HepG2 (cell line): ENCODE results near the gene ADRM1. TPM values are rescaled to one million over a fixed set of nuclear protein-coding genes. Genes with fewer than 3 reads are reported as not detected.
A peak's percentile ranks its signal among the peaks of the same experiment; 100 is the strongest.

Source experiments
- ATF7 ChIP-seq, 2 experiments: fragments of 450-650 bp in 1 of 2; sonication (generic) in 1 of 2; formaldehyde crosslinking in 1 of 2; IDR thresholded peaks; 2 replicates each; pipeline versions ENCODE4 v1.4.0 to v1.6.1; 2016 to 2020; ENCODE audit warnings: antibody characterized with exemption in 1 of 2, mild to moderate bottlenecking in 1 of 2, missing genetic modification reagents in 1 of 2
- ESRRA ChIP-seq: sonication (generic); formaldehyde crosslinking; IDR thresholded peaks from 2 replicates; pipeline ENCODE4 v1.5.1; 2020; ENCODE audit warnings: mild to moderate bottlenecking, low read depth, missing genetic modification reagents
- FOXJ3 ChIP-seq: sonication (generic); formaldehyde crosslinking; IDR thresholded peaks from 2 replicates; pipeline ENCODE4 v1.4.0; 2020; ENCODE audit warnings: missing genetic modification reagents, mild to moderate bottlenecking, borderline replicate concordance
- HCFC1 ChIP-seq: fragments of 150-350 bp; IDR thresholded peaks from 2 replicates; pipeline ENCODE4 v1.6.1; 2014; ENCODE audit warnings: low read depth, low read length
- JUND ChIP-seq: sonication (generic); formaldehyde crosslinking; IDR thresholded peaks from 2 replicates; pipeline ENCODE4 v1.8.0; 2022; ENCODE audit warnings: mild to moderate bottlenecking, missing genetic modification reagents
- KDM4B ChIP-seq: sonication (generic); formaldehyde crosslinking; IDR thresholded peaks from 2 replicates; pipeline ENCODE4 v1.4.0; 2020; ENCODE audit warnings: missing genetic modification reagents
- MXI1 ChIP-seq: IDR thresholded peaks from 3 replicates; pipeline ENCODE4 v1.6.1; 2012; ENCODE audit warnings: low read depth, low read length, inconsistent platforms, borderline replicate concordance
- NFE2L1 ChIP-seq: sonication (generic); formaldehyde crosslinking; IDR thresholded peaks from 2 replicates; pipeline ENCODE4 v1.4.0; 2020; ENCODE audit warnings: missing genetic modification reagents, mild to moderate bottlenecking, borderline replicate concordance
- PCBP1 ChIP-seq: fragments of 200-400 bp; formaldehyde crosslinking; IDR thresholded peaks from 2 replicates; pipeline ENCODE4 v1.6.1; 2017; ENCODE audit warnings: mild to moderate bottlenecking, low read depth, low read length, borderline replicate concordance
- SMC3 ChIP-seq: IDR thresholded peaks from 2 replicates; pipeline ENCODE4 v1.6.1; 2011; ENCODE audit warnings: low read length, improper control_type of control experiment
- SPEN ChIP-seq: sonication (generic); formaldehyde crosslinking; IDR thresholded peaks from 2 replicates; pipeline ENCODE4 v1.5.1; 2020; ENCODE audit warnings: low read depth, mild to moderate bottlenecking, missing genetic modification reagents
- SRSF9 ChIP-seq: fragments of 200-400 bp; formaldehyde crosslinking; IDR thresholded peaks from 2 replicates; pipeline ENCODE4 v1.6.1; 2018; ENCODE audit warnings: borderline replicate concordance, mild to moderate bottlenecking, low read depth, low read length; ENCODE audit not compliant: insufficient read depth, poor library complexity, severe bottlenecking
- ZBTB38 ChIP-seq: sonication (generic); formaldehyde crosslinking; IDR thresholded peaks from 2 replicates; pipeline ENCODE4 v1.5.1; 2020; ENCODE audit warnings: mild to moderate bottlenecking, missing genetic modification reagents
- ZMYM3 ChIP-seq: sonication (generic); formaldehyde crosslinking; IDR thresholded peaks from 2 replicates; pipeline ENCODE4 v1.5.1; 2020; ENCODE audit warnings: mild to moderate bottlenecking, missing genetic modification reagents
- ZNF121 ChIP-seq: sonication (generic); formaldehyde crosslinking; IDR thresholded peaks from 2 replicates; pipeline ENCODE4 v1.5.0; 2020; ENCODE audit warnings: mild to moderate bottlenecking, missing genetic modification reagents
- ZNF235 ChIP-seq: sonication (generic); formaldehyde crosslinking; IDR thresholded peaks from 2 replicates; pipeline ENCODE4 v1.8.1; 2023; ENCODE audit warnings: mild to moderate bottlenecking, missing genetic modification reagents, borderline replicate concordance
- ZNF567 ChIP-seq: sonication (generic); formaldehyde crosslinking; IDR thresholded peaks from 2 replicates; pipeline ENCODE4 v1.8.1; 2023; ENCODE audit warnings: mild to moderate bottlenecking, missing genetic modification reagents, borderline replicate concordance
- polyA plus RNA-seq, 8 experiments: library from polyadenylated mRNA; depleted of rRNA in 3 of 8; stranded (reverse) in 7 of 8; unstranded in 1 of 8; fragments of >200 nt; fragmentation: Illumina TruSeq in 4 of 8; extraction: Trizol in 4 of 8; gene quantifications; 2 replicates each; pipeline versions ENCODE4 v1.2.1 to v1.2.3, GENCODE V29; 2011 to 2016; ENCODE audit warnings: low read depth in 4 of 8, missing spikeins in 1 of 8, mixed read lengths in 1 of 8; ENCODE audit not compliant: insufficient read depth in 1 of 8
- total RNA-seq, 5 experiments: library from RNA; depleted of rRNA; stranded (reverse); fragments of >200 nt; fragmentation: Illumina TruSeq; extraction: Trizol; gene quantifications; 2 replicates each; pipeline ENCODE4 v1.2.3, GENCODE V29; 2016; ENCODE audit warnings: low read depth in 1 of 5
- TF ChIP-seq, protein P1 (sequence below): sonication (generic); formaldehyde crosslinking; IDR thresholded peaks from 2 replicates; pipeline ENCODE4 v1.4.0; 2020; ENCODE audit warnings: missing genetic modification reagents, mild to moderate bottlenecking, borderline replicate concordance
- TF ChIP-seq, protein P2 (sequence below): sonication (generic); formaldehyde crosslinking; IDR thresholded peaks from 2 replicates; pipeline ENCODE4 v1.4.0; 2020; ENCODE audit warnings: missing genetic modification reagents
- TF ChIP-seq, protein P3 (sequence below): sonication (generic); formaldehyde crosslinking; IDR thresholded peaks from 2 replicates; pipeline ENCODE4 v1.5.1; 2020; ENCODE audit warnings: mild to moderate bottlenecking, missing genetic modification reagents, moderate library complexity

The ADRM1 gene
- total and polyA plus RNA-seq, 2 of the 13 experiments (the other 11 are each of a cell fraction or from before 2014, with no cell fraction given), result 92.9 to 154 TPM

DNA sequence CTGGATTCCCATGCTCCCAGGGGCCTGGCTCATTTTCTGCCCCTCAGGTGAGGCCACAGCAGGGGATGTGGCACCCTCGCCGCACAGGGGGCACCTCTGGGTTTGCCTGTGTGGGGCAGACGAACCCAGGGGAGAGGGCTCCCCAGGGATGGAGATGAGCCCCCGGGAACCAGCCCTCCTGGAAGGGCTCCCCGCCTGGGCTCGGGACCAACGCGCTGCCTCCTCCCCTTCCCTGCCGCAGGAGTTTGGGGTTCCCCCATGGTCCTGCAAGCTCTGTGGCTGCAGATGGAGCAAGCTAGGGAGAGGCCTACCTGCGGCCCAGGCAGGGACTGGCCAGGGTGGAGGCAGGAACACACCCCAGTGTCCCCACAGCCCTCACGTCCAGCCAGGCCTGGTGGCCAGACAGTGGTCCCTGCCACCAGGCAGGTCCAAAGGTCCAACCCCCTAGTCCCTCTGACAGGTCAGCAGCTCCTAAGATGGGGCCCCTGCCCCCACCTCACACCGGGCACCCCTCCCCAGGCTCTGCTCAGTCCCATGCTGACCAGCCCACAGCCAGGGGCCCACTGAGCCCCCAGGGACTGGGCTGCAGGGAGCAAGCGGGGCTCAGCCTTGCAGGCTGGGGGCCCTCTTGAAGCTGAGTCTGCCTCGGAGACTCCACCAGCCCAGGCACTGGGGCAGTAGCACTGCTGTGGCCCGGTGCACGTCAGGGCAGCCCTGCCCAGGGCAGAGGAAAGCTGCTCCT, 50.7 kb downstream of the ADRM1 start (continued):
- no peak for TF ChIP-seq HCFC1
- TF ChIP-seq ZBTB38 (CRISPR knock-in tag), result no peak
- TF ChIP-seq MXI1, result no peak
- no peak for TF ChIP-seq SRSF9
- TF ChIP-seq SMC3, result no peak
- TF ChIP-seq SPEN (CRISPR knock-in tag), result 0 out of 2 replicates have a peak, but pooled peaks have one; percentile 33
- TF ChIP-seq ZNF235 (CRISPR knock-in tag), result peak; percentile 90; the same call in 1 of the 2 replicates
- peak; percentile 32; the same call in 1 of the 2 replicates for TF ChIP-seq ZNF567
- peak; percentile 7; the same call in 1 of the 2 replicates for TF ChIP-seq ZMYM3 (CRISPR knock-in tag)
- no peak for TF ChIP-seq NFE2L1
- no peak for TF ChIP-seq KDM4B
- peak; percentile 28; the same call in 1 of the 2 replicates for TF ChIP-seq JUND (CRISPR knock-in tag)
- no peak for TF ChIP-seq PCBP1
- TF ChIP-seq, protein P1, sequence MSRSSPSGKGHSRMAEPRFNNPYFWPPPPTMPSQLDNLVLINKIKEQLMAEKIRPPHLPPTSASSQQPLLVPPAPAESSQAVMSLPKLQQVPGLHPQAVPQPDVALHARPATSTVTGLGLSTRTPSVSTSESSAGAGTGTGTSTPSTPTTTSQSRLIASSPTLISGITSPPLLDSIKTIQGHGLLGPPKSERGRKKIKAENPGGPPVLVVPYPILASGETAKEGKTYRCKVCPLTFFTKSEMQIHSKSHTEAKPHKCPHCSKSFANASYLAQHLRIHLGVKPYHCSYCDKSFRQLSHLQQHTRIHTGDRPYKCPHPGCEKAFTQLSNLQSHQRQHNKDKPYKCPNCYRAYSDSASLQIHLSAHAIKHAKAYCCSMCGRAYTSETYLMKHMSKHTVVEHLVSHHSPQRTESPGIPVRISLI (CRISPR knock-in tag), result no peak
- TF ChIP-seq ESRRA (CRISPR knock-in tag), result no peak; the same call in 1 of the 2 replicates
- TF ChIP-seq, protein P2, sequence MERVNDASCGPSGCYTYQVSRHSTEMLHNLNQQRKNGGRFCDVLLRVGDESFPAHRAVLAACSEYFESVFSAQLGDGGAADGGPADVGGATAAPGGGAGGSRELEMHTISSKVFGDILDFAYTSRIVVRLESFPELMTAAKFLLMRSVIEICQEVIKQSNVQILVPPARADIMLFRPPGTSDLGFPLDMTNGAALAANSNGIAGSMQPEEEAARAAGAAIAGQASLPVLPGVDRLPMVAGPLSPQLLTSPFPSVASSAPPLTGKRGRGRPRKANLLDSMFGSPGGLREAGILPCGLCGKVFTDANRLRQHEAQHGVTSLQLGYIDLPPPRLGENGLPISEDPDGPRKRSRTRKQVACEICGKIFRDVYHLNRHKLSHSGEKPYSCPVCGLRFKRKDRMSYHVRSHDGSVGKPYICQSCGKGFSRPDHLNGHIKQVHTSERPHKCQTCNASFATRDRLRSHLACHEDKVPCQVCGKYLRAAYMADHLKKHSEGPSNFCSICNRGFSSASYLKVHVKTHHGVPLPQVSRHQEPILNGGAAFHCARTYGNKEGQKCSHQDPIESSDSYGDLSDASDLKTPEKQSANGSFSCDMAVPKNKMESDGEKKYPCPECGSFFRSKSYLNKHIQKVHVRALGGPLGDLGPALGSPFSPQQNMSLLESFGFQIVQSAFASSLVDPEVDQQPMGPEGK, result peak; percentile 99
- no peak for TF ChIP-seq FOXJ3 (CRISPR knock-in tag)
- TF ChIP-seq ZNF121 (CRISPR knock-in tag), result no peak
- TF ChIP-seq ATF7 (IDR thresholded peaks at IDR 0.05), result no peak
- 0 out of 2 replicates have a peak, but pooled peaks have one; percentile 49 for TF ChIP-seq ATF7 (CRISPR knock-in tag; IDR thresholded peaks at IDR 0.05)
- TF ChIP-seq, protein P3, sequence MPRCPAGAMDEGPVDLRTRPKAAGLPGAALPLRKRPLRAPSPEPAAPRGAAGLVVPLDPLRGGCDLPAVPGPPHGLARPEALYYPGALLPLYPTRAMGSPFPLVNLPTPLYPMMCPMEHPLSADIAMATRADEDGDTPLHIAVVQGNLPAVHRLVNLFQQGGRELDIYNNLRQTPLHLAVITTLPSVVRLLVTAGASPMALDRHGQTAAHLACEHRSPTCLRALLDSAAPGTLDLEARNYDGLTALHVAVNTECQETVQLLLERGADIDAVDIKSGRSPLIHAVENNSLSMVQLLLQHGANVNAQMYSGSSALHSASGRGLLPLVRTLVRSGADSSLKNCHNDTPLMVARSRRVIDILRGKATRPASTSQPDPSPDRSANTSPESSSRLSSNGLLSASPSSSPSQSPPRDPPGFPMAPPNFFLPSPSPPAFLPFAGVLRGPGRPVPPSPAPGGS (CRISPR knock-in tag), result no peak
